ENCODE data around the gene CCDC85C.
"Not testable (repeated sequence)": the region's sequence is repeated elsewhere in the genome, so short reads cannot be mapped to it uniquely, and the experiment has no call there.

The CCDC85C gene

GRCh38 chr14:99643343-99643742 is 39.3 kb upstream of the CCDC85C start:
- no peaks in the 10 kb centered on the region for H3K27me3 ChIP-seq (ENCODE audit: control insufficient read depth, insufficient read depth, low read length)
- no peak overlapping the region for H3K4me3 ChIP-seq (ENCODE audit: low read length)
- H3K36me3 ChIP-seq (ENCODE audit: control insufficient read depth, insufficient read depth, low read length) = no peaks in the 10 kb centered on the region
- H3K27ac ChIP-seq (ENCODE audit: low read depth, low read length) = no peak overlapping the region
- H3K4me1 ChIP-seq (ENCODE audit: control insufficient read depth, insufficient read depth, low read length) = peaks cover 4% of the 10 kb centered on the region
- no peak overlapping the region for H3K9ac ChIP-seq (ENCODE audit: low read length)

- H3K27me3 ChIP-seq (ENCODE audit: control insufficient read depth, insufficient read depth, low read length); H3K4me1 ChIP-seq (ENCODE audit: control insufficient read depth, insufficient read depth, low read length); H3K27ac ChIP-seq (ENCODE audit: low read depth, low read length); H3K9ac ChIP-seq (ENCODE audit: low read length); H3K4me3 ChIP-seq (ENCODE audit: low read length); H3K36me3 ChIP-seq (ENCODE audit: control insufficient read depth, insufficient read depth, low read length): not testable (repeated sequence)
These were observed 38.8 kb upstream of the CCDC85C start for GRCh38 chr14:99642771-99643170.

- H3K4me3 ChIP-seq (ENCODE audit: low read length) = no peak overlapping the region
- no peaks in the 10 kb centered on the region for H3K36me3 ChIP-seq (ENCODE audit: control insufficient read depth, insufficient read depth, low read length)
- no peak overlapping the region for H3K9ac ChIP-seq (ENCODE audit: low read length)
- H3K27me3 ChIP-seq (ENCODE audit: control insufficient read depth, insufficient read depth, low read length) = no peaks in the 10 kb centered on the region
- H3K4me1 ChIP-seq (ENCODE audit: control insufficient read depth, insufficient read depth, low read length) = no peaks in the 10 kb centered on the region
- H3K27ac ChIP-seq (ENCODE audit: low read depth, low read length) = no peak overlapping the region
These were observed 33.6 kb upstream of the CCDC85C start for GRCh38 chr14:99637624-99638023.

- Histone ChIP-seq H3K4me1 (ENCODE audit: control insufficient read depth, insufficient read depth, low read length) (no peaks in the 10 kb centered on the region), H3K27ac (ENCODE audit: low read depth, low read length) (no peak overlapping the region), H3K9ac (ENCODE audit: low read length) (no peak overlapping the region), H3K27me3 (ENCODE audit: control insufficient read depth, insufficient read depth, low read length) (no peaks in the 10 kb centered on the region), H3K36me3 (ENCODE audit: control insufficient read depth, insufficient read depth, low read length) (no peaks in the 10 kb centered on the region), H3K4me3 (ENCODE audit: low read length) (no peak overlapping the region)
These were observed 32.5 kb upstream of the CCDC85C start for GRCh38 chr14:99636487-99636886.

- Histone ChIP-seq H3K4me1 (ENCODE audit: control insufficient read depth, insufficient read depth, low read length) (no peaks in the 10 kb centered on the region), H3K27me3 (ENCODE audit: control insufficient read depth, insufficient read depth, low read length) (no peaks in the 10 kb centered on the region), H3K27ac (ENCODE audit: low read depth, low read length) (no peak overlapping the region), H3K4me3 (ENCODE audit: low read length) (no peak overlapping the region), H3K9ac (ENCODE audit: low read length) (no peak overlapping the region), H3K36me3 (ENCODE audit: control insufficient read depth, insufficient read depth, low read length) (no peaks in the 10 kb centered on the region)
These were observed 31.1 kb upstream of the CCDC85C start for GRCh38 chr14:99635116-99635515.

GRCh38 chr14:99634443-99634842 is 30.4 kb upstream of the CCDC85C start:
- H3K27me3 ChIP-seq (ENCODE audit: control insufficient read depth, insufficient read depth, low read length) = no peaks in the 10 kb centered on the region
- H3K9ac ChIP-seq (ENCODE audit: low read length) = no peak overlapping the region
- H3K4me3 ChIP-seq (ENCODE audit: low read length) = no peak overlapping the region
- no peaks in the 10 kb centered on the region for H3K4me1 ChIP-seq (ENCODE audit: control insufficient read depth, insufficient read depth, low read length)
- H3K27ac ChIP-seq (ENCODE audit: low read depth, low read length) = no peak overlapping the region
- H3K36me3 ChIP-seq (ENCODE audit: control insufficient read depth, insufficient read depth, low read length) = no peaks in the 10 kb centered on the region

GRCh38 chr14:99633918-99634317 is 29.9 kb upstream of the CCDC85C start:
- H3K27me3 ChIP-seq (ENCODE audit: control insufficient read depth, insufficient read depth, low read length) = no peaks in the 10 kb centered on the region
- peaks cover 2% of the 10 kb centered on the region for H3K4me1 ChIP-seq (ENCODE audit: control insufficient read depth, insufficient read depth, low read length)
- H3K9ac ChIP-seq (ENCODE audit: low read length) = no peak overlapping the region
- no peak overlapping the region for H3K27ac ChIP-seq (ENCODE audit: low read depth, low read length)
- H3K36me3 ChIP-seq (ENCODE audit: control insufficient read depth, insufficient read depth, low read length) = no peaks in the 10 kb centered on the region
- no peak overlapping the region for H3K4me3 ChIP-seq (ENCODE audit: low read length)

GRCh38 chr14:99633141-99633540 is 29.1 kb upstream of the CCDC85C start:
- peaks cover 2% of the 10 kb centered on the region for H3K4me1 ChIP-seq (ENCODE audit: control insufficient read depth, insufficient read depth, low read length)
- no peaks in the 10 kb centered on the region for H3K27me3 ChIP-seq (ENCODE audit: control insufficient read depth, insufficient read depth, low read length)
- no peak overlapping the region for H3K9ac ChIP-seq (ENCODE audit: low read length)
- no peak overlapping the region for H3K4me3 ChIP-seq (ENCODE audit: low read length)
- no peaks in the 10 kb centered on the region for H3K36me3 ChIP-seq (ENCODE audit: control insufficient read depth, insufficient read depth, low read length)
- H3K27ac ChIP-seq (ENCODE audit: low read depth, low read length) = no peak overlapping the region

- no peak overlapping the region for H3K27ac ChIP-seq (ENCODE audit: low read depth, low read length)
- H3K36me3 ChIP-seq (ENCODE audit: control insufficient read depth, insufficient read depth, low read length) = no peaks in the 10 kb centered on the region
- H3K4me1 ChIP-seq (ENCODE audit: control insufficient read depth, insufficient read depth, low read length) = peaks cover 2% of the 10 kb centered on the region
- no peak overlapping the region for H3K9ac ChIP-seq (ENCODE audit: low read length)
- H3K4me3 ChIP-seq (ENCODE audit: low read length) = no peak overlapping the region
- peaks cover 3% of the 10 kb centered on the region for H3K27me3 ChIP-seq (ENCODE audit: control insufficient read depth, insufficient read depth, low read length)
These were observed 28.5 kb upstream of the CCDC85C start for GRCh38 chr14:99632410-99633035.

- Histone ChIP-seq H3K27ac (ENCODE audit: low read depth, low read length) (no peak overlapping the region), H3K36me3 (ENCODE audit: control insufficient read depth, insufficient read depth, low read length) (no peaks in the 10 kb centered on the region), H3K9ac (ENCODE audit: low read length) (no peak overlapping the region), H3K27me3 (ENCODE audit: control insufficient read depth, insufficient read depth, low read length) (peaks cover 3% of the 10 kb centered on the region), H3K4me1 (ENCODE audit: control insufficient read depth, insufficient read depth, low read length) (peaks cover 2% of the 10 kb centered on the region), H3K4me3 (ENCODE audit: low read length) (no peak overlapping the region)
These were observed 26.2 kb upstream of the CCDC85C start for GRCh38 chr14:99630202-99630601.

- Histone ChIP-seq H3K9ac (ENCODE audit: low read length) (no peak overlapping the region), H3K27me3 (ENCODE audit: control insufficient read depth, insufficient read depth, low read length) (peaks cover 3% of the 10 kb centered on the region), H3K4me3 (ENCODE audit: low read length) (no peak overlapping the region), H3K36me3 (ENCODE audit: control insufficient read depth, insufficient read depth, low read length) (no peaks in the 10 kb centered on the region), H3K4me1 (ENCODE audit: control insufficient read depth, insufficient read depth, low read length) (peaks cover 2% of the 10 kb centered on the region), H3K27ac (ENCODE audit: low read depth, low read length) (no peak overlapping the region)
These were observed 25.0 kb upstream of the CCDC85C start for GRCh38 chr14:99628887-99629618.

- H3K27me3 ChIP-seq (ENCODE audit: control insufficient read depth, insufficient read depth, low read length) = peaks cover 3% of the 10 kb centered on the region
- no peak overlapping the region for H3K4me3 ChIP-seq (ENCODE audit: low read length)
- H3K36me3 ChIP-seq (ENCODE audit: control insufficient read depth, insufficient read depth, low read length) = no peaks in the 10 kb centered on the region
- no peak overlapping the region for H3K9ac ChIP-seq (ENCODE audit: low read length)
- peaks cover 4% of the 10 kb centered on the region for H3K4me1 ChIP-seq (ENCODE audit: control insufficient read depth, insufficient read depth, low read length)
- no peak overlapping the region for H3K27ac ChIP-seq (ENCODE audit: low read depth, low read length)
These were observed 23.7 kb upstream of the CCDC85C start for GRCh38 chr14:99627510-99628381.
